ENCODE measurements around the gene KCNG2.

DNA sequence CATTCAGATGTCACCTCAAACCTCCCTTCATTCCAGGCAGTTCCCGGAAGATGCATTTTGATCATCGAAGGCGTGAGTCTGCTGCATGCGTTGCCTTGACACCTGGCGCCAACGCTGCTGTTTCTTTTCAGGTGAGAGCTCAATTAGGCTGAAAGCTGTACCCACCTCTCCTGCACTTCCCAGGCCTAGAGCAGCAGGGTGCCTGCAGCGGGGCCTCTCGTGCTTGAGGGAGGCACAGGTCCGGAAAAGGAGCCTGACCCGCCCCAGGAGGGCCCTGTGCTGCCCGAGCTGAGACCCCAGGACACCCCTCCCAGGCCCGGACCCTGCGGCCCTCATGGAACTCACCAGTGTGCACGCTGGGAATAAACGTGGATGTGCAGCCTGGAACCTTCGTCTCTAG, 31.4 kb upstream of the KCNG2 start:
- TF ChIP-seq FOS (IDR thresholded peaks at IDR 0.05; ENCODE audit: low read depth, low read length) (no peak), NFE2L2 (IDR thresholded peaks at IDR 0.05; ENCODE audit: low read depth, low read length) (no peak), POLR2A (IDR thresholded peaks at IDR 0.05; ENCODE audit: low read depth, low read length) (no peak), MAZ (IDR thresholded peaks at IDR 0.05; ENCODE audit: borderline replicate concordance, low read depth, low read length) (no peak), RAD21 (IDR thresholded peaks at IDR 0.05; ENCODE audit: low read length) (no peak), CEBPB (IDR thresholded peaks at IDR 0.05; ENCODE audit: low read depth, low read length) (no peak), USF2 (IDR thresholded peaks at IDR 0.05; ENCODE audit: low read depth, low read length) (no peak), RCOR1 (IDR thresholded peaks at IDR 0.05; ENCODE audit: insufficient replicate concordance, low read length) (no peak), CHD1 (IDR thresholded peaks at IDR 0.05; ENCODE audit: low read depth, low read length) (no peak), SMC3 (IDR thresholded peaks at IDR 0.05; ENCODE audit: low read depth, low read length) (no peak), MXI1 (IDR thresholded peaks at IDR 0.05; ENCODE audit: borderline replicate concordance, low read depth, low read length) (no peak)
- TF ChIP-seq, protein P1, sequence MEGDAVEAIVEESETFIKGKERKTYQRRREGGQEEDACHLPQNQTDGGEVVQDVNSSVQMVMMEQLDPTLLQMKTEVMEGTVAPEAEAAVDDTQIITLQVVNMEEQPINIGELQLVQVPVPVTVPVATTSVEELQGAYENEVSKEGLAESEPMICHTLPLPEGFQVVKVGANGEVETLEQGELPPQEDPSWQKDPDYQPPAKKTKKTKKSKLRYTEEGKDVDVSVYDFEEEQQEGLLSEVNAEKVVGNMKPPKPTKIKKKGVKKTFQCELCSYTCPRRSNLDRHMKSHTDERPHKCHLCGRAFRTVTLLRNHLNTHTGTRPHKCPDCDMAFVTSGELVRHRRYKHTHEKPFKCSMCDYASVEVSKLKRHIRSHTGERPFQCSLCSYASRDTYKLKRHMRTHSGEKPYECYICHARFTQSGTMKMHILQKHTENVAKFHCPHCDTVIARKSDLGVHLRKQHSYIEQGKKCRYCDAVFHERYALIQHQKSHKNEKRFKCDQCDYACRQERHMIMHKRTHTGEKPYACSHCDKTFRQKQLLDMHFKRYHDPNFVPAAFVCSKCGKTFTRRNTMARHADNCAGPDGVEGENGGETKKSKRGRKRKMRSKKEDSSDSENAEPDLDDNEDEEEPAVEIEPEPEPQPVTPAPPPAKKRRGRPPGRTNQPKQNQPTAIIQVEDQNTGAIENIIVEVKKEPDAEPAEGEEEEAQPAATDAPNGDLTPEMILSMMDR (conservative IDR thresholded peaks at IDR 0.05; ENCODE audit: low read depth, low read length) = no peak

Data from IMR-90 (cell line).